MCF 10A (cell line): ENCODE data around the gene NME3. TPM values are rescaled to one million over a fixed set of nuclear protein-coding genes. Genes with fewer than 3 reads are reported as not detected.

Source experiments
- BruUV-seq: library from RNA; stranded (reverse); fragments of 400-500 nt; replicated peaks from 2 replicates; lab custom pipeline; 2021; lab: Mats Ljungman, UMichigan
- CTCF ChIA-PET: fragments of 300-600 bp; sonication (Branson Sonifier 250); formaldehyde crosslinking; extraction: SDS; loops from one replicate; lab custom pipeline; 2021; ENCODE audit warnings: antibody characterized with exemption, inconsistent platforms; lab: Yijun Ruan, JAX
- POLR2A ChIA-PET: fragments of 300-600, 350-650 bp; sonication (Branson Sonifier 250); formaldehyde crosslinking; extraction: SDS; loops from one replicate; lab custom pipeline; 2020; ENCODE audit warnings: antibody characterized with exemption, inconsistent platforms; lab: Yijun Ruan, JAX
- DNase-seq: peaks from one replicate; pipeline ENCODE4 v3.0.0-alpha.2; 2018; ENCODE audit not compliant: unreplicated experiment
- H3K27ac Mint-ChIP-seq: one replicate; pipeline ENCODE4 v1.8.0; 2022; ENCODE audit warnings: mild to moderate bottlenecking, low read depth, mixed read lengths; ENCODE audit not compliant: unreplicated experiment
- H3K27me3 Mint-ChIP-seq: one replicate; pipeline ENCODE4 v1.8.0; 2022; ENCODE audit warnings: mixed read lengths; ENCODE audit not compliant: insufficient read depth, unreplicated experiment
- H3K36me3 Mint-ChIP-seq: one replicate; pipeline ENCODE4 v1.8.0; 2022; ENCODE audit warnings: mild to moderate bottlenecking, moderate library complexity, mixed read lengths; ENCODE audit not compliant: insufficient read depth, unreplicated experiment
- H3K4me1 Mint-ChIP-seq: one replicate; pipeline ENCODE4 v1.8.0; 2022; ENCODE audit warnings: mixed read lengths; ENCODE audit not compliant: insufficient read depth, unreplicated experiment
- H3K4me3 Mint-ChIP-seq: one replicate; pipeline ENCODE4 v1.8.0; 2022; ENCODE audit warnings: mild to moderate bottlenecking, moderate library complexity, mixed read lengths; ENCODE audit not compliant: unreplicated experiment
- H3K9me3 Mint-ChIP-seq: one replicate; pipeline ENCODE4 v1.8.0; 2022; ENCODE audit warnings: mixed read lengths; ENCODE audit not compliant: unreplicated experiment
- CTCF ChIP-seq: fragments of 200-600 bp; IDR thresholded peaks from one replicate; pipeline ENCODE4 v1.8.0; 2022; ENCODE audit warnings: antibody characterized with exemption, mild to moderate bottlenecking; ENCODE audit not compliant: unreplicated experiment
- intact Hi-C: fragments of 100-400 bp; cut with micrococcal nuclease; formaldehyde crosslinking; loops from 2 replicates; pipeline ENCODE4 v1.14.1; 2022
- total RNA-seq: library from RNA; stranded (reverse); gene quantifications from 2 replicates; pipeline ENCODE4 v1.2.3, GENCODE V29; 2022

The NME3 gene
- total RNA-seq, 1 experiment from 2014 or later: 44.0 TPM

- Mint-ChIP-seq H3K27ac (no peak overlapping the region), H3K36me3 (no peaks in the 10 kb centered on the region), H3K9me3 (no peaks in the 10 kb centered on the region), H3K27me3 (no peaks in the 10 kb centered on the region), H3K4me3 (no peak overlapping the region), H3K4me1 (no peaks in the 10 kb centered on the region)
- ChIA-PET POLR2A (no interaction called here), CTCF (no interaction called here)
- BruUV-seq: no TSS peak
- DNase-seq: no peak
- no peak for TF ChIP-seq CTCF
- intact Hi-C loops: no loop called here
Observed at GRCh38 chr16:1794221-1794871, 23.0 kb upstream of the NME3 start.

GRCh38 chr16:1793578-1794220 is 22.4 kb upstream of the NME3 start, which contains the start of gene IGFALS:
Gene IGFALS, minus strand, starts transcription at chr16:1793705. Its CDS starts 53 bp downstream, at chr16:1793652.
- CTCF ChIA-PET: interaction anchor here (0.6 kb wide), 2 partner anchors 29 to 483 kb away, joined by 3 read pairs; no protein-coding TSS in a partner anchor
- POLR2A ChIA-PET: interaction anchor here (0.7 to 1.1 kb wide), 2 partner anchors 8 to 11 kb away, joined by 3 to 6 read pairs; partner anchors contain the start of genes NUBP2 and SPSB3
- Mint-ChIP-seq H3K4me3 (no peak within 1 kb of the TSS), H3K9me3 (no peaks in the 10 kb centered on the region), H3K27me3 (no peaks in the 10 kb centered on the region), H3K36me3 (no peaks in the 10 kb centered on the region), H3K27ac (no peak within 1 kb of the TSS), H3K4me1 (no peaks in the 10 kb centered on the region)
- intact Hi-C loops: no loop called here
- no peak for DNase-seq
- no peak for TF ChIP-seq CTCF
- no TSS peak for BruUV-seq

GRCh38 chr16:1792836-1793577 is 21.7 kb upstream of the NME3 start:
- BruUV-seq: no TSS peak
- H3K27me3 Mint-ChIP-seq: no peaks in the 10 kb centered on the region
- H3K4me1 Mint-ChIP-seq: no peaks in the 10 kb centered on the region
- no peak for TF ChIP-seq CTCF
- POLR2A ChIA-PET: interaction anchor here (0.6 to 1.1 kb wide), 3 partner anchors 9 to 10 kb away, joined by 3 to 6 read pairs (median 3); partner anchors contain the start of genes NUBP2 and SPSB3
- CTCF ChIA-PET: interaction anchor here (0.5 to 0.6 kb wide), 3 partner anchors 30 to 482 kb away, joined by 3 read pairs; no protein-coding TSS in a partner anchor
- no peak for DNase-seq
- H3K9me3 Mint-ChIP-seq: no peaks in the 10 kb centered on the region
- H3K36me3 Mint-ChIP-seq: no peaks in the 10 kb centered on the region
- H3K4me3 Mint-ChIP-seq: no peak overlapping the region
- intact Hi-C loops: no loop called here
- H3K27ac Mint-ChIP-seq: no peak overlapping the region
